Measurements from ENCODE around the gene IMPA2.

IMPA2 gene

GRCh38 chr18:12008181-12008767 lies 27.0 kb downstream of the IMPA2 start:
- DNase-seq = no peak

- no peak for DNase-seq
Measured at GRCh38 chr18:12008842-12009580, 27.7 kb downstream of the IMPA2 start.

GRCh38 chr18:12009581-12010140 lies 28.4 kb downstream of the IMPA2 start:
- DNase-seq = no peak

- no peak for DNase-seq
Measured at GRCh38 chr18:12010187-12010802, 29.0 kb downstream of the IMPA2 start.

GRCh38 chr18:12011199-12011956 lies 30.1 kb downstream of the IMPA2 start:
- no peak for DNase-seq

- DNase-seq = no peak
Measured at GRCh38 chr18:12011957-12012549, 30.7 kb downstream of the IMPA2 start.

- no peak for DNase-seq
Measured at GRCh38 chr18:12012697-12013096, 31.4 kb downstream of the IMPA2 start.

- no peak for DNase-seq
Measured at GRCh38 chr18:12013186-12013916, 32.0 kb downstream of the IMPA2 start.

GRCh38 chr18:12014086-12014485 lies 32.8 kb downstream of the IMPA2 start:
- DNase-seq = no peak

- no peak for DNase-seq
Measured at GRCh38 chr18:12014521-12015415, 33.5 kb downstream of the IMPA2 start.

GRCh38 chr18:12015416-12016062 lies 34.2 kb downstream of the IMPA2 start:
- peak in 12 of 51 donors; percentile 8 to 33 (median 18) for DNase-seq

GRCh38 chr18:12017081-12017480 lies 35.8 kb downstream of the IMPA2 start:
- DNase-seq = no peak

- no peak for DNase-seq
Measured at GRCh38 chr18:12018861-12019260, 37.6 kb downstream of the IMPA2 start.

- no peak for DNase-seq
Measured at GRCh38 chr18:12021077-12021476, 39.8 kb downstream of the IMPA2 start.

GRCh38 chr18:12021596-12021995 lies 40.3 kb downstream of the IMPA2 start:
- DNase-seq = no peak

- no peak for DNase-seq
Measured at GRCh38 chr18:12023375-12023774, 42.1 kb downstream of the IMPA2 start.

- DNase-seq = no peak
Measured at GRCh38 chr18:12026562-12026961, 45.3 kb downstream of the IMPA2 start.

GRCh38 chr18:12027046-12027445 lies 45.7 kb downstream of the IMPA2 start:
- DNase-seq = peak in 2 of 51 donors; percentile 5 to 8

GRCh38 chr18:12027480-12027879 lies 46.2 kb downstream of the IMPA2 start:
- no peak for DNase-seq

Data from hypothalamus (tissue), 51 donors.